ENCODE data around the gene SPCS3. TPM values are rescaled to one million over a fixed set of nuclear protein-coding genes. Genes with fewer than 3 reads are reported as not detected.

The SPCS3 gene
- total RNA-seq, 6 experiments from 2014 or later, result 163 to 250 (median 180) TPM

GRCh38 chr4:176313596-176314336 lies 6.0 kb upstream of the SPCS3 start:
- no peaks in the 10 kb centered on the region for H3K9me3 Mint-ChIP-seq
- H3K4me3 Mint-ChIP-seq, result no peak overlapping the region
- no peaks in the 10 kb centered on the region; the same call in none of the 2 replicates for H3K27me3 Mint-ChIP-seq (ENCODE audit: insufficient read depth)
- no peak for TF ChIP-seq CTCF (IDR thresholded peaks at IDR 0.05)
- peak; percentile 5 for DNase-seq
- H3K4me1 Mint-ChIP-seq (ENCODE audit: low read depth), result peaks cover 22% of the 10 kb centered on the region
- no peak overlapping the region for H3K27ac Mint-ChIP-seq
- H3K36me3 Mint-ChIP-seq (ENCODE audit: low read depth), result no peaks in the 10 kb centered on the region

- TF ChIP-seq CTCF (IDR thresholded peaks at IDR 0.05), result no peak
- DNase-seq, result no peak
- Mint-ChIP-seq H3K27ac (peak overlapping the region; percentile 86), H3K4me3 (peak overlapping the region; percentile 94), H3K27me3 (ENCODE audit: insufficient read depth) (no peaks in the 10 kb centered on the region; the same call in none of the 2 replicates), H3K4me1 (ENCODE audit: low read depth) (peaks cover 46% of the 10 kb centered on the region), H3K9me3 (no peaks in the 10 kb centered on the region), H3K36me3 (ENCODE audit: low read depth) (0 out of 2 replicates have a peak, but pooled peaks cover under 1% of the 10 kb centered on the region)
Measured at GRCh38 chr4:176319151-176319703, 539 bp upstream of the SPCS3 start.

GRCh38 chr4:176320340-176320975 lies 692 bp downstream of the SPCS3 start:
- DNase-seq, result peak; percentile 77
- Mint-ChIP-seq H3K27ac (peak overlapping the region; percentile 82), H3K9me3 (no peaks in the 10 kb centered on the region), H3K27me3 (ENCODE audit: insufficient read depth) (no peaks in the 10 kb centered on the region; the same call in 1 of the 2 replicates), H3K4me1 (ENCODE audit: low read depth) (peaks cover 50% of the 10 kb centered on the region), H3K4me3 (peak overlapping the region; percentile 94), H3K36me3 (ENCODE audit: low read depth) (0 out of 2 replicates have a peak, but pooled peaks cover 4% of the 10 kb centered on the region)
- no peak for TF ChIP-seq CTCF (IDR thresholded peaks at IDR 0.05)

- Mint-ChIP-seq H3K36me3 (ENCODE audit: low read depth) (0 out of 2 replicates have a peak, but pooled peaks cover 4% of the 10 kb centered on the region), H3K27ac (peak overlapping the region; percentile 82), H3K27me3 (ENCODE audit: insufficient read depth) (no peaks in the 10 kb centered on the region; the same call in 1 of the 2 replicates), H3K4me1 (ENCODE audit: low read depth) (peaks cover 50% of the 10 kb centered on the region), H3K4me3 (peak overlapping the region; percentile 94), H3K9me3 (no peaks in the 10 kb centered on the region)
- no peak for TF ChIP-seq CTCF (IDR thresholded peaks at IDR 0.05)
- DNase-seq, result no peak
Measured at GRCh38 chr4:176320976-176321361, 1.2 kb downstream of the SPCS3 start.

- Mint-ChIP-seq H3K9me3 (no peaks in the 10 kb centered on the region), H3K27ac (peak overlapping the region; percentile 82; the same call in 1 of the 2 replicates), H3K4me3 (peak overlapping the region; percentile 94), H3K4me1 (ENCODE audit: low read depth) (peaks cover 52% of the 10 kb centered on the region), H3K27me3 (ENCODE audit: insufficient read depth) (no peaks in the 10 kb centered on the region; the same call in 1 of the 2 replicates), H3K36me3 (ENCODE audit: low read depth) (0 out of 2 replicates have a peak, but pooled peaks cover 4% of the 10 kb centered on the region)
- DNase-seq, result no peak
- no peak for TF ChIP-seq CTCF (IDR thresholded peaks at IDR 0.05)
Measured at GRCh38 chr4:176321589-176321988, 1.8 kb downstream of the SPCS3 start.

All from HFFc6 (cell line).